Tibial artery (tissue), 4 donors: ENCODE results near the gene LIFR.
A peak's percentile ranks its signal among the peaks of the same experiment; 100 is the strongest.
"Not testable (repeated sequence)": the region's sequence is repeated elsewhere in the genome, so short reads cannot be mapped to it uniquely, and the experiment has no call there.

Experiments used
- DNase-seq, 2 donors: peaks; one replicate each; pipeline ENCODE4 v3.0.0-alpha.2; 2019
- H3K27ac ChIP-seq, 2 donors: fragments of 200-600 bp; sonication (generic) in 1 of 2; 1 replicate in 1 of 2; 2 replicates in 1 of 2; pipeline ENCODE4 v1.5.1; 2018 to 2019; ENCODE audit warnings: mild to moderate bottlenecking in 1 of 2
- H3K27me3 ChIP-seq, 2 donors: fragments of 200-600 bp; sonication (generic) in 1 of 2; one replicate each; pipeline versions ENCODE4 v1.5.1 to v1.6.0; 2016 to 2019
- H3K36me3 ChIP-seq, 3 donors: fragments of 200-600 bp; sonication (generic) in 2 of 3; one replicate each; pipeline ENCODE4 v1.5.1; 2016 to 2019; ENCODE audit warnings: mild to moderate bottlenecking in 2 of 3
- H3K4me1 ChIP-seq, 4 donors: fragments of 200-600 bp; sonication (generic) in 2 of 4; 1 replicate in 3 of 4; 2 replicates in 1 of 4; pipeline ENCODE4 v1.5.1; 2016 to 2019
- H3K4me3 ChIP-seq, 2 donors: fragments of 200-600 bp; sonication (generic) in 1 of 2; 1 replicate in 1 of 2; 2 replicates in 1 of 2; pipeline ENCODE4 v1.5.1; 2018 to 2019; ENCODE audit warnings: mild to moderate bottlenecking in 2 of 2
- H3K9me3 ChIP-seq, 3 donors: fragments of 200-600 bp; sonication (generic) in 1 of 3; one replicate each; pipeline ENCODE4 v1.5.1; 2016 to 2019
- CTCF ChIP-seq, 2 experiments: fragments of 200-600 bp in 1 of 2; fragments of 450-650 bp in 1 of 2; IDR thresholded peaks; one replicate each; pipeline ENCODE4 v1.5.1; 2017 to 2019; ENCODE audit warnings: antibody characterized with exemption in 2 of 2, mild to moderate bottlenecking in 1 of 2, moderate library complexity in 1 of 2
- intact Hi-C: fragments of 100-400 bp; cut with DNase I; formaldehyde crosslinking; loops from one replicate; pipeline ENCODE4 v1.15.0; 2023; ENCODE audit warnings: low total_unique reads

LIFR gene

GRCh38 chr5:38527475-38527874, 29.0 kb downstream of the LIFR start:
- Histone ChIP-seq H3K36me3 (peaks cover 14 to 46% (median 34%) of the 10 kb centered on the region in 3 donors), H3K4me1 (peaks cover 0 to 31% (median 5%) of the 10 kb centered on the region in 4 donors), H3K9me3 (no peaks in the 10 kb centered on the region), H3K27ac (no peak overlapping the region), H3K4me3 (no peak overlapping the region), H3K27me3 (no peaks in the 10 kb centered on the region)
- TF ChIP-seq CTCF (IDR thresholded peaks at IDR 0.05) = no peak
- no peak for DNase-seq
- intact Hi-C loops = no loop called here

GRCh38 chr5:38524022-38524421, 32.4 kb downstream of the LIFR start:
- peaks cover 0 to 25% (median 2%) of the 10 kb centered on the region in 4 donors for H3K4me1 ChIP-seq
- no peak overlapping the region for H3K27ac ChIP-seq
- H3K9me3 ChIP-seq = no peaks in the 10 kb centered on the region
- intact Hi-C loops = no loop called here
- DNase-seq = no peak
- TF ChIP-seq CTCF (IDR thresholded peaks at IDR 0.05) = no peak
- H3K36me3 ChIP-seq = peaks cover 31 to 67% (median 59%) of the 10 kb centered on the region in 3 donors
- H3K4me3 ChIP-seq = no peak overlapping the region
- no peaks in the 10 kb centered on the region for H3K27me3 ChIP-seq

GRCh38 chr5:38519476-38519875, 37.0 kb downstream of the LIFR start:
- no peak overlapping the region for H3K4me3 ChIP-seq
- H3K4me1 ChIP-seq = peaks cover 0 to 4% (median 0%) of the 10 kb centered on the region in 4 donors
- TF ChIP-seq CTCF (IDR thresholded peaks at IDR 0.05) = no peak
- no peaks in the 10 kb centered on the region for H3K9me3 ChIP-seq
- DNase-seq = no peak
- no peak overlapping the region for H3K27ac ChIP-seq
- intact Hi-C loops = no loop called here
- H3K27me3 ChIP-seq = no peaks in the 10 kb centered on the region
- H3K36me3 ChIP-seq = peaks cover 29 to 42% (median 35%) of the 10 kb centered on the region in 3 donors

GRCh38 chr5:38518341-38518740, 38.1 kb downstream of the LIFR start:
- Histone ChIP-seq H3K27ac (no peak overlapping the region), H3K27me3 (no peaks in the 10 kb centered on the region), H3K4me3 (no peak overlapping the region), H3K36me3 (peaks cover 28 to 39% (median 34%) of the 10 kb centered on the region in 3 donors), H3K9me3 (no peaks in the 10 kb centered on the region), H3K4me1 (no peaks in the 10 kb centered on the region)
- intact Hi-C loops = no loop called here
- DNase-seq = no peak
- TF ChIP-seq CTCF (IDR thresholded peaks at IDR 0.05) = no peak

- H3K4me1 ChIP-seq, H3K27ac ChIP-seq, H3K9me3 ChIP-seq, intact Hi-C loops, DNase-seq, H3K27me3 ChIP-seq, H3K4me3 ChIP-seq: not testable (repeated sequence)
- peaks cover 18 to 31% (median 22%) of the 10 kb centered on the region in 3 donors for H3K36me3 ChIP-seq
Measured at GRCh38 chr5:38516649-38517048, 39.8 kb downstream of the LIFR start.

GRCh38 chr5:38515646-38516045, 40.8 kb downstream of the LIFR start:
- Histone ChIP-seq H3K36me3 (peaks cover 15 to 34% (median 19%) of the 10 kb centered on the region in 3 donors), H3K4me3 (no peak overlapping the region), H3K27me3 (no peaks in the 10 kb centered on the region), H3K27ac (no peak overlapping the region), H3K4me1 (no peaks in the 10 kb centered on the region), H3K9me3 (no peaks in the 10 kb centered on the region)
- TF ChIP-seq CTCF (IDR thresholded peaks at IDR 0.05) = peak in 1 of 2 experiments; percentile 24
- intact Hi-C loops = no loop called here
- DNase-seq = no peak
